Measurements from ENCODE around the gene VASP. TPM values are rescaled to one million over a fixed set of nuclear protein-coding genes. Genes with fewer than 3 reads are reported as not detected.

The VASP gene
- total and polyA plus RNA-seq, 9 of the 15 experiments (the other 6 are each of a cell fraction or from before 2014, with no cell fraction given): 16.7 to 261 (median 112) TPM

DNA sequence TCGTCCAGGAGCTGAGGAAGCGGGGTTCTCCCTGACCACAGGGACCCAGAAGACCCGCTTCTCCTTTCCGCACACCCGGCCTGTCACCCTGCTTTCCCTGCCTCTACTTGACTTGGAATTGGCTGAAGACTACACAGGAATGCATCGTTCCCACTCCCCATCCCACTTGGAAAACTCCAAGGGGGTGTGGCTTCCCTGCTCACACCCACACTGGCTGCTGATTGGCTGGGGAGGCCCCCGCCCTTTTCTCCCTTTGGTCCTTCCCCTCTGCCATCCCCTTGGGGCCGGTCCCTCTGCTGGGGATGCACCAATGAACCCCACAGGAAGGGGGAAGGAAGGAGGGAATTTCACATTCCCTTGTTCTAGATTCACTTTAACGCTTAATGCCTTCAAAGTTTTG is 18.9 kb downstream of the VASP start (continued):
- no peak for TF ChIP-seq CC2D1A (IDR thresholded peaks at IDR 0.05)
- peak; percentile 91 for TF ChIP-seq MBD2 (IDR thresholded peaks at IDR 0.05; ENCODE audit: borderline replicate concordance, low read depth)
- peak in 1 of 2 experiments; percentile 86; a peak in 2 of 4 replicates for TF ChIP-seq FOXK2 (conservative IDR thresholded peaks at IDR 0.05 in 1 of 2, IDR thresholded peaks at IDR 0.05 in 1 of 2; ENCODE audit: low read depth in 2 of 2)
- no peak for TF ChIP-seq ZNF766 (CRISPR knock-in tag; conservative IDR thresholded peaks at IDR 0.05)
- TF ChIP-seq, protein P1, sequence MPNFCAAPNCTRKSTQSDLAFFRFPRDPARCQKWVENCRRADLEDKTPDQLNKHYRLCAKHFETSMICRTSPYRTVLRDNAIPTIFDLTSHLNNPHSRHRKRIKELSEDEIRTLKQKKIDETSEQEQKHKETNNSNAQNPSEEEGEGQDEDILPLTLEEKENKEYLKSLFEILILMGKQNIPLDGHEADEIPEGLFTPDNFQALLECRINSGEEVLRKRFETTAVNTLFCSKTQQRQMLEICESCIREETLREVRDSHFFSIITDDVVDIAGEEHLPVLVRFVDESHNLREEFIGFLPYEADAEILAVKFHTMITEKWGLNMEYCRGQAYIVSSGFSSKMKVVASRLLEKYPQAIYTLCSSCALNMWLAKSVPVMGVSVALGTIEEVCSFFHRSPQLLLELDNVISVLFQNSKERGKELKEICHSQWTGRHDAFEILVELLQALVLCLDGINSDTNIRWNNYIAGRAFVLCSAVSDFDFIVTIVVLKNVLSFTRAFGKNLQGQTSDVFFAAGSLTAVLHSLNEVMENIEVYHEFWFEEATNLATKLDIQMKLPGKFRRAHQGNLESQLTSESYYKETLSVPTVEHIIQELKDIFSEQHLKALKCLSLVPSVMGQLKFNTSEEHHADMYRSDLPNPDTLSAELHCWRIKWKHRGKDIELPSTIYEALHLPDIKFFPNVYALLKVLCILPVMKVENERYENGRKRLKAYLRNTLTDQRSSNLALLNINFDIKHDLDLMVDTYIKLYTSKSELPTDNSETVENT (CRISPR knock-in tag; IDR thresholded peaks at IDR 0.05): no peak
- TF ChIP-seq NFYB (IDR thresholded peaks at IDR 0.05; ENCODE audit: extremely low read depth, insufficient read length): peak; percentile 84
- TF ChIP-seq ASH1L (IDR thresholded peaks at IDR 0.05; ENCODE audit: borderline replicate concordance, low read depth, partially characterized antibody): peak; percentile 63
- no peak for TF ChIP-seq SOX6 (IDR thresholded peaks at IDR 0.05)
- TF ChIP-seq PRDM10 (IDR thresholded peaks at IDR 0.05; ENCODE audit: partially characterized antibody): peak; percentile 98
- TF ChIP-seq BHLHE40 (IDR thresholded peaks at IDR 0.05; ENCODE audit: low read length): 0 out of 2 replicates have a peak, but pooled peaks have one; percentile 4
- TF ChIP-seq SP1 (CRISPR knock-in tag; IDR thresholded peaks at IDR 0.05): peak; percentile 58; the same call in 1 of the 2 replicates
- no peak for TF ChIP-seq SAP30 (IDR thresholded peaks at IDR 0.05; ENCODE audit: borderline replicate concordance, insufficient read depth, low read depth, low read length, poor library complexity, severe bottlenecking)
- TF ChIP-seq NEUROD1 (IDR thresholded peaks at IDR 0.05; ENCODE audit: borderline replicate concordance, low read depth, low read length, partially characterized antibody): peak; percentile 24
- peak; percentile 23; the same call in 1 of the 2 replicates for TF ChIP-seq PKNOX1 (IDR thresholded peaks at IDR 0.05)
- no peak for TF ChIP-seq ZFPM2 (CRISPR knock-in tag; IDR thresholded peaks at IDR 0.05)
- TF ChIP-seq PYGO2 (tag; IDR thresholded peaks at IDR 0.05): no peak
- TF ChIP-seq ZNF445 (CRISPR knock-in tag; IDR thresholded peaks at IDR 0.05; ENCODE audit: low read depth): no peak
- peak in 1 of 2 experiments; percentile 32; a peak in 1 of 4 replicates for TF ChIP-seq BCLAF1 (IDR thresholded peaks at IDR 0.05; ENCODE audit: borderline replicate concordance in 1 of 2, control insufficient read depth in 1 of 2, low read depth in 2 of 2, low read length in 1 of 2)

Measured in K562 (cell line).